ENCODE measurements around the gene RGS5.

- TF ChIP-seq CTCF (IDR thresholded peaks at IDR 0.05): no peak
- TF ChIP-seq POLR2AphosphoS5 (IDR thresholded peaks at IDR 0.05): no peak
Measured at GRCh38 chr1:163178628-163179027, 24.1 kb downstream of the RGS5 start.

Measured in breast epithelium (tissue), 3 donors.